ENCODE data around the gene DGKI. TPM values are rescaled to one million over a fixed set of nuclear protein-coding genes. Genes with fewer than 3 reads are reported as not detected.

The DGKI gene
- total RNA-seq, 1 donor from 2014 or later = 5.5 TPM

DNA sequence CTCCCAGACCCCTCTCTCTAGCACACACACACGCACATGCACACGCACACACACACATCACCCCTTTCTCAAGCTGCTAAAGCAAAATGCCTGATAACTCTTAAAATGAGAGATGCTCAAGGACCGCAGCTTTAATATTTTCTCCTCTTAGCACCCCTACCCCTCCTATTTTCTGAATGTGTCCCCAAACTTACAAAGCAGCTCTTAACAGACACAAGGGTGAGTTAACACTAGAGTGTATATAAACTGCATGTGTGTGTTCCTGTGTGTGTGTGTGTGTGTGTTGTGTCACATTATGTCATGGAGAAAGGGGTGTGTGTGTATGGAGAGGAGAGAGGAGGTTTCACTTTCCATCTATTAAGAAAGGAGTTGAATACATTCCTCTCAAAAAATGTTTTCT lies 504.5 kb downstream of the DGKI start:
- Histone ChIP-seq H3K27me3 (peaks cover 15% of the 10 kb centered on the region), H2AFZ (replicated peaks) (no peak overlapping the region), H3K27ac (no peak overlapping the region), H3K4me3 (peak overlapping the region; percentile 76), H3K4me2 (peak overlapping the region; percentile 98), H3K36me3 (no peaks in the 10 kb centered on the region), H3K79me2 (ENCODE audit: low read depth) (peaks cover 51% of the 10 kb centered on the region), H3K4me1 (peaks cover 20% of the 10 kb centered on the region), H3K9ac (peak overlapping the region; percentile 9), H3F3A (ENCODE audit: low read depth) (peaks cover 30% of the 10 kb centered on the region), H3K9me3 (ENCODE audit: low read depth) (no peaks in the 10 kb centered on the region), H4K20me1 (ENCODE audit: low read depth) (no peaks in the 10 kb centered on the region)
- TF ChIP-seq EZH2phosphoT487 (IDR thresholded peaks at IDR 0.05) (no peak), EZH2 (IDR thresholded peaks at IDR 0.05) (no peak), CTCF (IDR thresholded peaks at IDR 0.05) (no peak)
- Mint-ChIP-seq H3K9me3 (peaks cover 30% of the 10 kb centered on the region), H3K4me3 (peak overlapping the region; percentile 99), H3K36me3 (peaks cover 38% of the 10 kb centered on the region), H3K27ac (peak overlapping the region; percentile 99), H3K4me1 (peaks cover 40% of the 10 kb centered on the region), H3K27me3 (ENCODE audit: insufficient read depth, low read depth) (no peaks in the 10 kb centered on the region)
- no peak for DNase-seq (ENCODE audit: low spot score)

DNA sequence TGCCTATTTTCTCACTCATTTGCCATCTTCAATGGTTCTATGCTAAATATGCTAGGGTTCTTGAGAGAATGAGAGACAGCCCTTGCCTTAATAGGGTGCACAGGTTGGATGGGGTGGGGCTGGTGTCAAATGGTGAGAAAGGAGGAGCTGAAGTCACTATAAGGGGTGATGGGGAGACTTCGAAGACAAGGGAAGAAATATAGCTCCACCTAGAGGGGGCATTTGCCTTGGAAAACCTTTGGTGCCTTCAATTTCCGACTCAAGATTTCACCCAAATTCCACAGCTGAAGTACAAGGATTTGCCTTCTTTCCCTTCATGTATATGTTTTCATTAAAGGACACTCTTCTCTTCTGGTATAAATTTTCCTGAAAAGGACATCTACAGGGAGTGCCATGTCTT lies 508.9 kb downstream of the DGKI start:
- Mint-ChIP-seq H3K4me1 (peaks cover 14% of the 10 kb centered on the region), H3K36me3 (peaks cover 68% of the 10 kb centered on the region)
- DNase-seq (ENCODE audit: low spot score) = no peak

GRCh38 chr7:137335814-137336213 lies 511.0 kb downstream of the DGKI start:
- H3K4me1 Mint-ChIP-seq = peaks cover 11% of the 10 kb centered on the region

More for the DNA sequence above, 508.9 kb downstream of the DGKI start:
- Histone ChIP-seq H4K20me1 (ENCODE audit: low read depth) (no peaks in the 10 kb centered on the region), H3K4me1 (peaks cover 11% of the 10 kb centered on the region), H3K9me3 (ENCODE audit: low read depth) (no peaks in the 10 kb centered on the region), H2AFZ (replicated peaks) (no peak overlapping the region), H3K27me3 (no peaks in the 10 kb centered on the region), H3K27ac (no peak overlapping the region), H3F3A (ENCODE audit: low read depth) (peaks cover 10% of the 10 kb centered on the region), H3K36me3 (no peaks in the 10 kb centered on the region), H3K4me2 (no peak overlapping the region), H3K9ac (no peak overlapping the region), H3K4me3 (no peak overlapping the region), H3K79me2 (ENCODE audit: low read depth) (peaks cover 79% of the 10 kb centered on the region)
- TF ChIP-seq EZH2phosphoT487 (IDR thresholded peaks at IDR 0.05) (no peak), EZH2 (IDR thresholded peaks at IDR 0.05) (no peak), CTCF (IDR thresholded peaks at IDR 0.05) (peak; percentile 36)
- Mint-ChIP-seq H3K9me3 (peaks cover 62% of the 10 kb centered on the region), H3K4me3 (no peak overlapping the region), H3K27ac (no peak overlapping the region), H3K27me3 (ENCODE audit: insufficient read depth, low read depth) (no peaks in the 10 kb centered on the region)

More at GRCh38 chr7:137335814-137336213, 511.0 kb downstream of the DGKI start:
- H3K4me2 ChIP-seq = no peak overlapping the region
- no peaks in the 10 kb centered on the region for H3K9me3 ChIP-seq (ENCODE audit: low read depth)
- no peak overlapping the region for H2AFZ ChIP-seq (replicated peaks)
- no peak overlapping the region for H3K9ac ChIP-seq
- no peak for DNase-seq (ENCODE audit: low spot score)
- no peak overlapping the region for H3K4me3 ChIP-seq
- H3K4me1 ChIP-seq = peaks cover 8% of the 10 kb centered on the region
- H3K27ac Mint-ChIP-seq = no peak overlapping the region
- no peaks in the 10 kb centered on the region for H3K27me3 Mint-ChIP-seq (ENCODE audit: insufficient read depth, low read depth)
- peaks cover 81% of the 10 kb centered on the region for H3K36me3 Mint-ChIP-seq
- peaks cover 75% of the 10 kb centered on the region for H3K9me3 Mint-ChIP-seq
- no peak overlapping the region for H3K27ac ChIP-seq
- H3K36me3 ChIP-seq = no peaks in the 10 kb centered on the region
- no peak overlapping the region for H3K4me3 Mint-ChIP-seq
- TF ChIP-seq EZH2 (IDR thresholded peaks at IDR 0.05) (no peak), CTCF (IDR thresholded peaks at IDR 0.05) (no peak), EZH2phosphoT487 (IDR thresholded peaks at IDR 0.05) (no peak)
- H4K20me1 ChIP-seq (ENCODE audit: low read depth) = no peaks in the 10 kb centered on the region
- H3K27me3 ChIP-seq = no peaks in the 10 kb centered on the region
- peaks cover 70% of the 10 kb centered on the region for H3K79me2 ChIP-seq (ENCODE audit: low read depth)
- H3F3A ChIP-seq (ENCODE audit: low read depth) = no peaks in the 10 kb centered on the region

Measured in neural progenitor cell (in vitro differentiated cells).